Muscle of leg (tissue), 11 donors: ENCODE results near the gene MRPL21. TPM values are rescaled to one million over a fixed set of nuclear protein-coding genes. Genes with fewer than 3 reads are reported as not detected.

Source experiments
- DNase-seq: peaks from one replicate; pipeline ENCODE4 v3.0.0; 2013
- H3K27ac ChIP-seq: one replicate; pipeline ENCODE4 v1.5.1; 2013; ENCODE audit warnings: mild to moderate bottlenecking, low read length, control low read depth
- H3K27me3 ChIP-seq: one replicate; pipeline ENCODE4 v1.6.1; 2013; ENCODE audit warnings: low read length; ENCODE audit not compliant: control insufficient read depth, insufficient read depth
- H3K36me3 ChIP-seq: one replicate; pipeline ENCODE4 v1.6.1; 2013; ENCODE audit warnings: low read length; ENCODE audit not compliant: control insufficient read depth, insufficient read depth
- H3K4me1 ChIP-seq: one replicate; pipeline ENCODE4 v1.6.1; 2013; ENCODE audit warnings: low read length; ENCODE audit not compliant: control insufficient read depth, insufficient read depth
- H3K4me3 ChIP-seq: one replicate; pipeline ENCODE4 v1.5.1; 2013; ENCODE audit warnings: low read length, control low read depth
- H3K9me3 ChIP-seq: replicated peaks from 2 replicates; pipeline ENCODE4 v1.6.1; 2013; ENCODE audit warnings: low read depth, low read length; ENCODE audit not compliant: control insufficient read depth
- WGBS: methylation state at CpG from one replicate; pipeline ENCODE4 v1.1.5; 2013; ENCODE audit warnings: missing lambda C conversion rate; ENCODE audit not compliant: insufficient coverage; 5-methylcytosine and 5-hydroxymethylcytosine counted together
- polyA plus RNA-seq, 8 donors: library from polyadenylated mRNA; unstranded; fragments of 120-200 nt; gene quantifications; one replicate each; pipeline versions ENCODE4 v1.2.1 to v1.2.3, GENCODE V29; 2013; ENCODE audit warnings: inconsistent platforms in 1 of 8, low replicate concordance in 1 of 8; ENCODE audit not compliant: insufficient read length in 8 of 8, insufficient read depth in 1 of 8
- total RNA-seq: library from RNA; stranded (reverse); fragments of 120-200 nt; gene quantifications from one replicate; pipeline ENCODE4 v1.2.4, GENCODE V29; 2013

MRPL21 gene
- total and polyA plus RNA-seq, 9 donors: 41.0 to 74.8 (median 49.9) TPM

DNA sequence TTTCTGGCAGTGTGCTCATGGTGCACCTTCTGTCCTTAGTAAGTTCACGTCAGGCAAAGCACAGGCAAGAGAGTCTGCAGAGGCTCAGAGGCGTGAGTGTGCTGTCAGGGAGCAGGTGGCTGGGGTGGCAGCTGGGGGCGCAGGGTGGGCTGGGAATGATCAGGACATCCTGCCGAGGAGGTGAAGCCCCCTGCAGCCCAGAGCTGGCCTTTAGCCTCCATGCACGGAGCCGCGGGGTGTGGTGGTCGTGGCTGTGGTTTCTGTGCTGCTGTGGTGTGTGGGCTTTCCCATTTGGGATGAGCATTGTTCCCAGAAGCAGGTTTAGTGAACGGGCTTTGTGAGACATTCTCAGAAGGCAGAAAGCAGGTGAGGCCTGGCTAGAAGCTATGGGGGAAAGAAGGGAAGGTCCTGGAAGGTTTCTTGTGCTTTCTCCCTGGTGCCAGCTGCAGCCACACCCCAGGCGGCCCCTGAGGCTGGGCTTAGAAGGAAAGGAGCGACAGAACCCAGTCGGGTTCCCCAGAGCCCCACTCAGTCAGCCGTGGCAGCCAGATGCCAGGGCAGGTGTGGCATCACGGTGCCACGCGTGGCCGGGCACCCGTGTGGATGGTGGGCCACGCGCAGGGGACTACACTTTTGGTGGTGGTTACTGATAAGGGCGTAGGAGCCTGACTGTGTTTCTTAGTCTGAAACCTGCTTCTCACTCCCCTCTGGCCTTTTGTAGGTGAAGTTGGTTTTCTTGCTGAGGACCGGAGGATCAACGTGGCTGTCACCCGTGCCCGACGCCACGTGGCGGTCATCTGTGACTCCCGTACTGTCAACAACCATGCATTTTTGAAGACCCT, 32.1 kb upstream of the MRPL21 start:
- H3K4me3 ChIP-seq: no peak overlapping the region
- H3K27me3 ChIP-seq: no peaks in the 10 kb centered on the region
- DNase-seq: no peak
- no peak overlapping the region for H3K27ac ChIP-seq
- H3K36me3 ChIP-seq: peaks cover 95% of the 10 kb centered on the region
- 95% methylated on average over 28 of the region's 29 CpGs for WGBS
- H3K9me3 ChIP-seq: no peaks in the 10 kb centered on the region
- no peaks in the 10 kb centered on the region for H3K4me1 ChIP-seq

GRCh38 chr11:68935066-68935465, 31.4 kb upstream of the MRPL21 start:
- Histone ChIP-seq H3K9me3 (no peaks in the 10 kb centered on the region), H3K36me3 (peaks cover 95% of the 10 kb centered on the region), H3K27ac (no peak overlapping the region), H3K4me3 (no peak overlapping the region), H3K27me3 (no peaks in the 10 kb centered on the region), H3K4me1 (no peaks in the 10 kb centered on the region)
- no peak for DNase-seq
- WGBS: 91% methylated on average over 15 of the region's 15 CpGs

- H3K4me3 ChIP-seq: no peak overlapping the region
- H3K9me3 ChIP-seq: no peaks in the 10 kb centered on the region
- no peaks in the 10 kb centered on the region for H3K27me3 ChIP-seq
- 90% methylated on average over 13 of the region's 13 CpGs for WGBS
- H3K27ac ChIP-seq: no peak overlapping the region
- H3K4me1 ChIP-seq: no peaks in the 10 kb centered on the region
- peaks cover 95% of the 10 kb centered on the region for H3K36me3 ChIP-seq
- DNase-seq: no peak
Measured at GRCh38 chr11:68934666-68935065, 31.0 kb upstream of the MRPL21 start.

DNA sequence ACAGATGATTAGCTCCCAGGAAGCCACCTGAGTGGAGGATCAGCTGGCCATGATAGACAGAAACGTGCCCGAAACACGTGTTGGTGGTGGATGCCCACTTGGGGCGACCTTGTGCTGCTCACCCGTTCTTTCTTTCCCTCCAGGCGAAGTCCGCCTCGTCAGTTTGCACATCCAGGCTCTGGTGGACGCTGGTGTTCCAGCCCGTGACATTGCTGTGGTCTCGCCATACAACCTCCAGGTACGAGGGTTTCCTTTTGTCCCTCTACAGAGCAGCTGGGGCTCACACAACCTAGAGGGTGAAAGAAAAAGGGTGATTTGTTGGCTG, 30.7 kb upstream of the MRPL21 start:
- H3K36me3 ChIP-seq: peaks cover 95% of the 10 kb centered on the region
- 93% methylated on average over 11 of the region's 12 CpGs for WGBS
- H3K27me3 ChIP-seq: no peaks in the 10 kb centered on the region
- no peak overlapping the region for H3K4me3 ChIP-seq
- no peak for DNase-seq
- no peaks in the 10 kb centered on the region for H3K4me1 ChIP-seq
- H3K9me3 ChIP-seq: no peaks in the 10 kb centered on the region
- no peak overlapping the region for H3K27ac ChIP-seq

DNA sequence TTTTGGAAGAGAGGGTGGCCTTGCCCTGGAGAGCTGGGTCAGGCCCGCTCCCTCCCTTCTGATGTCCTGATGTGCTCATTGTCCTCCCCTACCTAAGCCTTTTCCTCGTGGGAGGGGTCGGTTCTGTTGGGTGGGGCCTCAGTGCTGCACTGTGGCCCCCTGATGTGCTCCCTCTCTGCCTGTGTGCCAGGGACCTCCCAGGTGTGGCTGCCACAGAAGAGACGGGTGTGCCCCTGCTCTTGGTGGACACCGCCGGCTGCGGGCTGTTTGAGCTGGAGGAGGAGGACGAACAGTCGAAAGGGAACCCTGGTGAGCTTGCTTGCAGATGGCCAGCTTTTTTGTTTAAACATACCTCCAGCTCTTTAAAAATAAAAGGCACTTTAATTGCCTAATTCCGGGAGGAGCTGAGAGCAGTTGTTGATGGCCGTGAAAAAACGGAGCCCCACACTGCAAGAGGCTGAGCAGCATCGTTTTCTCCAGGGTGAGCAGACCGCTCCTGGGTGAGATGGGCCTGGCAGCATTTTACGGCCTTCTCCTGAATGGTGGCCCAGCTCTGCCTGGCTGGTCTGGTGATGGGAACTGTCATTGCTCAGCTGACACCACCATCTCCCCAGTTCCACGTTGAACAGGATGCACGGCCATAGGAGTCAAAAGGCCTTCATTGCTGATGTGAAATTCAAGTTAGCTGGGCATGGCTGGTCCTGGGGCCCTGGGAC, 30.1 kb upstream of the MRPL21 start:
- no peaks in the 10 kb centered on the region for H3K9me3 ChIP-seq
- H3K27me3 ChIP-seq: no peaks in the 10 kb centered on the region
- 72% methylated on average over 12 of the region's 17 CpGs for WGBS
- H3K4me1 ChIP-seq: no peaks in the 10 kb centered on the region
- no peak for DNase-seq
- H3K4me3 ChIP-seq: no peak overlapping the region
- H3K36me3 ChIP-seq: peaks cover 95% of the 10 kb centered on the region
- H3K27ac ChIP-seq: no peak overlapping the region

GRCh38 chr11:68932933-68933577, 29.4 kb upstream of the MRPL21 start:
- H3K27ac ChIP-seq: no peak overlapping the region
- no peaks in the 10 kb centered on the region for H3K9me3 ChIP-seq
- peaks cover 95% of the 10 kb centered on the region for H3K36me3 ChIP-seq
- no peak overlapping the region for H3K4me3 ChIP-seq
- H3K4me1 ChIP-seq: peaks cover 5% of the 10 kb centered on the region
- no peak for DNase-seq
- H3K27me3 ChIP-seq: no peaks in the 10 kb centered on the region
- 93% methylated on average over 15 of the region's 24 CpGs for WGBS

DNA sequence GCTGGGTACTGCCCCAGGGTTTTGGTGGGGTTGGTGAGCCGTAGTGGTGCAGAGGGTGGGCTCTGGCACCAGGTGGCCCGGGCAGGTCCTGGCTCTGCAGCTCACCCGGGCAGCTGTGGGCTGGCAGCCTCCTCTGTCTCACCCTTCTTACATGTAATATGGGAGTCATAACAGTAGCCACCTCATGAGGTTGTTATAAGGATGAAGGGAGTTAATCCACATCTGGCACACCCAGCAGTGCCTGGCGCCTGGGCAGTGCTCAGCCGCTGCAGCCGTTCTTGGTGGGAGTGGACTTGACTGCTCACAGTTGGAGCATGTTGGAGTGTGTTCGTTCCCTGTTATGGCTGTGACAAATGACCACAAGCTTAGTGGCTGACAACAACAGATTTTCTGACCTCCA, 28.7 kb upstream of the MRPL21 start:
- DNase-seq: no peak
- WGBS: 83% methylated on average over 2 of the region's 7 CpGs
- Histone ChIP-seq H3K36me3 (peaks cover 95% of the 10 kb centered on the region), H3K27ac (no peak overlapping the region), H3K27me3 (no peaks in the 10 kb centered on the region), H3K4me3 (no peak overlapping the region), H3K4me1 (peaks cover 11% of the 10 kb centered on the region), H3K9me3 (no peaks in the 10 kb centered on the region)

- no peak overlapping the region for H3K4me3 ChIP-seq
- H3K4me1 ChIP-seq: peaks cover 11% of the 10 kb centered on the region
- no peak overlapping the region for H3K27ac ChIP-seq
- H3K27me3 ChIP-seq: no peaks in the 10 kb centered on the region
- H3K36me3 ChIP-seq: peaks cover 95% of the 10 kb centered on the region
- peaks cover 4% of the 10 kb centered on the region for H3K9me3 ChIP-seq
- 90% methylated on average over 14 of the region's 17 CpGs for WGBS
- no peak for DNase-seq
Measured at GRCh38 chr11:68931911-68932310, 28.3 kb upstream of the MRPL21 start.

DNA sequence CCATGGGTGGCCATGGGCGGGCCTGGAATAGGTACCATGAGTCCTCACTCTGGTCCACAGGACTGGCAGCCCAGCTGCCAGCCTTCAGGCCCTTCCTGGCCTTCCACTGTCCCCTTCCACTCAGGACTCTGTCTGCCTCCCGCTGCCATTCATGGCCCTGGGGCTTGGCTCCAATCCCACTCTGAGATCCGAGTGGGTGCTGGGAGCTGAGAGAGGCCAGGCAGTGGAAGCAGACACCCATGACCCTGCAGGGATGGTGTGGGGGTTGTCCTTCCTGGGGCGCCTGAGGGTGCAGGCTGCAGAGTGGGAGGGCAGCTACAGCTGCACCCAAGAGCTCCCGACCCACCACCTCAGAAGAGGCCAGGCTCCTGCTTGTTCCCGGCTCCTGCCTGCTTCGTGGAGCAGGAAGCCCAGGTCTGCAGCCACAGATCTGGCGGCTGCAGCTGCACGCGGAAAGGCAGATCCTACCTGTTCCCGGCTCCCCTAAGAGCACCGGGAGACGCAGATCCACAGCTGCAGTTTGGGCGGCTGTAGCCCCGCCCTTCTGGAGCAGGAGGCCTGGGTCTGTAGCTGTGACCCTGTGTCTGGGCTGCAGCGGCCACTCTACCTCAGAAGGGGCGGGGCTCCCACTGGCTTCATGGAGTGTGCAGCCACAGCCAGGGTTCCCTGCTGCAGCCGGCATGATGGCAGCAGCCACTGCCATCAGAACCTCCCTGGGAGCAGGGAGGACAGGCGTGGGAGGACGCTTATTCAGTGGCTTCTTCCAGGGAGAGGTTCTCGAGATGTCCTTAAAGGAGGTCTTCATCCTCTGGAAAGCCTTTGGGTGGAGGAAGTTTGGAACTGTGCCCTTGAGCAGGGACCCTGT, 27.6 kb upstream of the MRPL21 start:
- Histone ChIP-seq H3K4me3 (no peak overlapping the region), H3K9me3 (peaks cover 10% of the 10 kb centered on the region), H3K27ac (no peak overlapping the region), H3K36me3 (peaks cover 95% of the 10 kb centered on the region), H3K27me3 (no peaks in the 10 kb centered on the region), H3K4me1 (peaks cover 11% of the 10 kb centered on the region)
- no peak for DNase-seq
- WGBS: 84% methylated on average over 19 of the region's 21 CpGs
